ENCODE data around the gene ERBIN.

ERBIN gene

GRCh38 chr5:65933295-65933694 lies 6.9 kb downstream of the ERBIN start:
- Histone ChIP-seq H4K12ac (ENCODE audit: low read depth, low read length) (no peak overlapping the region), H3K4me3 (ENCODE audit: low read depth, low read length) (no peak overlapping the region), H2AFZ (ENCODE audit: insufficient read depth, low read length, poor library complexity) (no peak overlapping the region), H2BK5ac (ENCODE audit: low read depth, low read length, poor library complexity) (no peak overlapping the region), H3K23ac (ENCODE audit: low read length) (no peak overlapping the region), H3K79me2 (ENCODE audit: control insufficient read depth, insufficient read depth, low read length, poor library complexity) (peaks cover 13% of the 10 kb centered on the region), H3K4me1 (ENCODE audit: control insufficient read depth in 1 of 2, insufficient read depth in 2 of 2, low read length in 2 of 2) (no peaks in the 10 kb centered on the region), H3K4me2 (ENCODE audit: low read length) (no peak overlapping the region), H4K91ac (ENCODE audit: low read depth, low read length) (no peak overlapping the region), H3K79me1 (ENCODE audit: low read length) (no peaks in the 10 kb centered on the region), H2BK12ac (ENCODE audit: low read length) (no peak overlapping the region), H3K27ac (ENCODE audit: low read depth, low read length) (no peak overlapping the region), H3K18ac (ENCODE audit: low read length) (no peak overlapping the region), H4K8ac (ENCODE audit: low read depth, low read length) (no peak overlapping the region), H3K36me3 (ENCODE audit: control insufficient read depth in 1 of 2, insufficient read depth in 2 of 2, low read length in 2 of 2) (peaks cover 0 to 2% of the 10 kb centered on the region in 2 experiments), H3K9ac (ENCODE audit: low read length) (no peak overlapping the region), H3K4ac (ENCODE audit: low read depth, low read length) (peak overlapping the region; percentile 91), H3K27me3 (ENCODE audit: insufficient read depth, low read length) (no peaks in the 10 kb centered on the region), H3K14ac (ENCODE audit: low read length) (no peak overlapping the region), H3K9me3 (ENCODE audit: insufficient read depth, low read depth, low read length) (no peaks in the 10 kb centered on the region), H2BK120ac (ENCODE audit: insufficient read depth, low read length, poor library complexity) (no peak overlapping the region), H2AK5ac (ENCODE audit: low read length) (no peak overlapping the region)
- WGBS (ENCODE audit: extremely low coverage, insufficient coverage, insufficient read length): no CpG with 5 or more reads among the region's 2 CpGs
- DNase-seq: no peak

DNA sequence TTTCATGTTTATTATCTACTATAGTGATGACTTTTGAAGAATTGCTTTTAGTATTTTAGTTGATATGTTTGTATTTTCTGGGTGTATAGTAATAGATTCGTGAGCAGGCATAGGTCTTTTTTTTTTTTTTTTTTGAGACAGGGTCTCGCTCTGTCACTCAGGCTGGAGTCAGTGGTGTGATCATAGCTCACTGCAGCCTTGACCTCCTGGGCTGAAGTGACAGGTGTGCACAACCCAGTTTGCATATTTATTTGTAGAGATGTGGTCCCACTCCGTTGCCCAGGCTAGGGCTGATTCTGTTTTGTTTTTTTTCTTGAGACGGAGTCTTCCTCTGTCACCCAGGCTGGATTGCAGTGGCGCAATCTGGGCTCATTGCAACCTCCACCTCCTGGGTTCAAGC lies 11.9 kb downstream of the ERBIN start:
- H3K27me3 ChIP-seq (ENCODE audit: insufficient read depth, low read length): no peaks in the 10 kb centered on the region
- H3K9ac ChIP-seq (ENCODE audit: low read length): no peak overlapping the region
- peaks cover 12% of the 10 kb centered on the region for H3K79me2 ChIP-seq (ENCODE audit: control insufficient read depth, insufficient read depth, low read length, poor library complexity)
- H2BK12ac ChIP-seq (ENCODE audit: low read length): no peak overlapping the region
- WGBS (ENCODE audit: extremely low coverage, insufficient coverage, insufficient read length): no CpG with 5 or more reads among the region's 5 CpGs
- H3K4me1 ChIP-seq (ENCODE audit: control insufficient read depth in 1 of 2, insufficient read depth in 2 of 2, low read length in 2 of 2): no peaks in the 10 kb centered on the region
- no peak overlapping the region for H2BK120ac ChIP-seq (ENCODE audit: insufficient read depth, low read length, poor library complexity)
- no peak overlapping the region for H3K18ac ChIP-seq (ENCODE audit: low read length)
- no peak overlapping the region for H4K12ac ChIP-seq (ENCODE audit: low read depth, low read length)
- H3K4me2 ChIP-seq (ENCODE audit: low read length): no peak overlapping the region
- no peak for DNase-seq
- H3K27ac ChIP-seq (ENCODE audit: low read depth, low read length): no peak overlapping the region
- H3K14ac ChIP-seq (ENCODE audit: low read length): no peak overlapping the region
- no peak overlapping the region for H4K91ac ChIP-seq (ENCODE audit: low read depth, low read length)
- no peaks in the 10 kb centered on the region for H3K79me1 ChIP-seq (ENCODE audit: low read length)
- H2AK5ac ChIP-seq (ENCODE audit: low read length): no peak overlapping the region
- H3K23ac ChIP-seq (ENCODE audit: low read length): no peak overlapping the region
- no peak overlapping the region for H4K8ac ChIP-seq (ENCODE audit: low read depth, low read length)
- H2BK5ac ChIP-seq (ENCODE audit: low read depth, low read length, poor library complexity): no peak overlapping the region
- no peak overlapping the region for H3K4me3 ChIP-seq (ENCODE audit: low read depth, low read length)
- H3K36me3 ChIP-seq (ENCODE audit: control insufficient read depth in 1 of 2, insufficient read depth in 2 of 2, low read length in 2 of 2): peaks cover 4 to 5% of the 10 kb centered on the region in 2 experiments
- H2AFZ ChIP-seq (ENCODE audit: insufficient read depth, low read length, poor library complexity): no peak overlapping the region
- H3K4ac ChIP-seq (ENCODE audit: low read depth, low read length): peak overlapping the region; percentile 91
- peaks cover 2% of the 10 kb centered on the region for H3K9me3 ChIP-seq (ENCODE audit: insufficient read depth, low read depth, low read length)

GRCh38 chr5:65943771-65944170 lies 17.4 kb downstream of the ERBIN start:
- Histone ChIP-seq H3K9ac (ENCODE audit: low read length) (no peak overlapping the region), H2AFZ (ENCODE audit: insufficient read depth, low read length, poor library complexity) (no peak overlapping the region), H2AK5ac (ENCODE audit: low read length) (no peak overlapping the region), H3K79me2 (ENCODE audit: control insufficient read depth, insufficient read depth, low read length, poor library complexity) (peaks cover 5% of the 10 kb centered on the region), H3K14ac (ENCODE audit: low read length) (no peak overlapping the region), H3K4me3 (ENCODE audit: low read depth, low read length) (no peak overlapping the region), H2BK120ac (ENCODE audit: insufficient read depth, low read length, poor library complexity) (no peak overlapping the region), H3K4me1 (ENCODE audit: control insufficient read depth in 1 of 2, insufficient read depth in 2 of 2, low read length in 2 of 2) (no peaks in the 10 kb centered on the region), H4K8ac (ENCODE audit: low read depth, low read length) (no peak overlapping the region), H3K36me3 (ENCODE audit: control insufficient read depth in 1 of 2, insufficient read depth in 2 of 2, low read length in 2 of 2) (peaks cover 4 to 8% of the 10 kb centered on the region in 2 experiments), H3K23ac (ENCODE audit: low read length) (no peak overlapping the region), H3K27me3 (ENCODE audit: insufficient read depth, low read length) (no peaks in the 10 kb centered on the region), H3K79me1 (ENCODE audit: low read length) (no peaks in the 10 kb centered on the region), H2BK12ac (ENCODE audit: low read length) (no peak overlapping the region), H3K4me2 (ENCODE audit: low read length) (no peak overlapping the region), H3K27ac (ENCODE audit: low read depth, low read length) (no peak overlapping the region), H4K91ac (ENCODE audit: low read depth, low read length) (no peak overlapping the region), H3K4ac (ENCODE audit: low read depth, low read length) (no peak overlapping the region), H3K18ac (ENCODE audit: low read length) (no peak overlapping the region), H3K9me3 (ENCODE audit: insufficient read depth, low read depth, low read length) (peaks cover 2% of the 10 kb centered on the region), H2BK5ac (ENCODE audit: low read depth, low read length, poor library complexity) (no peak overlapping the region), H4K12ac (ENCODE audit: low read depth, low read length) (no peak overlapping the region)
- no peak for DNase-seq
- WGBS (ENCODE audit: extremely low coverage, insufficient coverage, insufficient read length): no CpG with 5 or more reads among the region's 5 CpGs

GRCh38 chr5:65946198-65946745 lies 19.9 kb downstream of the ERBIN start:
- Histone ChIP-seq H2AK5ac (ENCODE audit: low read length) (no peak overlapping the region), H3K4ac (ENCODE audit: low read depth, low read length) (peak overlapping the region; percentile 83), H3K9ac (ENCODE audit: low read length) (no peak overlapping the region), H2AFZ (ENCODE audit: insufficient read depth, low read length, poor library complexity) (no peak overlapping the region), H3K27me3 (ENCODE audit: insufficient read depth, low read length) (no peaks in the 10 kb centered on the region), H3K36me3 (ENCODE audit: control insufficient read depth in 1 of 2, insufficient read depth in 2 of 2, low read length in 2 of 2) (peaks cover 1 to 4% of the 10 kb centered on the region in 2 experiments), H4K8ac (ENCODE audit: low read depth, low read length) (no peak overlapping the region), H3K4me3 (ENCODE audit: low read depth, low read length) (no peak overlapping the region), H3K18ac (ENCODE audit: low read length) (no peak overlapping the region), H4K91ac (ENCODE audit: low read depth, low read length) (no peak overlapping the region), H3K79me2 (ENCODE audit: control insufficient read depth, insufficient read depth, low read length, poor library complexity) (peaks cover 9% of the 10 kb centered on the region), H2BK12ac (ENCODE audit: low read length) (no peak overlapping the region), H3K9me3 (ENCODE audit: insufficient read depth, low read depth, low read length) (no peaks in the 10 kb centered on the region), H4K12ac (ENCODE audit: low read depth, low read length) (no peak overlapping the region), H3K23ac (ENCODE audit: low read length) (no peak overlapping the region), H3K27ac (ENCODE audit: low read depth, low read length) (no peak overlapping the region), H2BK120ac (ENCODE audit: insufficient read depth, low read length, poor library complexity) (no peak overlapping the region), H3K14ac (ENCODE audit: low read length) (no peak overlapping the region), H3K4me2 (ENCODE audit: low read length) (no peak overlapping the region), H3K79me1 (ENCODE audit: low read length) (no peaks in the 10 kb centered on the region), H2BK5ac (ENCODE audit: low read depth, low read length, poor library complexity) (no peak overlapping the region), H3K4me1 (ENCODE audit: control insufficient read depth in 1 of 2, insufficient read depth in 2 of 2, low read length in 2 of 2) (no peaks in the 10 kb centered on the region)
- no peak for DNase-seq
- WGBS (ENCODE audit: extremely low coverage, insufficient coverage, insufficient read length): no CpG with 5 or more reads among the region's 2 CpGs
